Trophoblast cell (in vitro differentiated cells and primary cell): Measurements from ENCODE around the gene TTC16.

Source experiments
- DNase-seq, 2 donors: peaks; one replicate each; pipeline ENCODE4 v3.0.0-alpha.2; 2016
- H2AFZ ChIP-seq: 2 replicates; pipeline ENCODE4 v1.6.1; 2013; ENCODE audit warnings: low read length, moderate library complexity, mild to moderate bottlenecking; ENCODE audit not compliant: insufficient read depth, poor library complexity
- H2AK5ac ChIP-seq: 2 replicates; pipeline ENCODE4 v1.6.1; 2013; ENCODE audit warnings: mild to moderate bottlenecking, low read length
- H2BK120ac ChIP-seq: 2 replicates; pipeline ENCODE4 v1.6.1; 2013; ENCODE audit warnings: low read length, mild to moderate bottlenecking, moderate library complexity; ENCODE audit not compliant: insufficient read depth, poor library complexity
- H2BK12ac ChIP-seq: 2 replicates; pipeline ENCODE4 v1.6.1; 2013; ENCODE audit warnings: mild to moderate bottlenecking, low read length, moderate library complexity
- H2BK5ac ChIP-seq: 2 replicates; pipeline ENCODE4 v1.6.1; 2013; ENCODE audit warnings: low read length, low read depth, moderate library complexity, mild to moderate bottlenecking; ENCODE audit not compliant: poor library complexity
- H3K14ac ChIP-seq: 2 replicates; pipeline ENCODE4 v1.6.1; 2013; ENCODE audit warnings: mild to moderate bottlenecking, low read length
- H3K18ac ChIP-seq: 2 replicates; pipeline ENCODE4 v1.6.1; 2013; ENCODE audit warnings: mild to moderate bottlenecking, low read length
- H3K23ac ChIP-seq: 2 replicates; pipeline ENCODE4 v1.6.1; 2013; ENCODE audit warnings: low read length
- H3K27ac ChIP-seq: 2 replicates; pipeline ENCODE4 v1.5.1; 2013; ENCODE audit warnings: low read depth, mild to moderate bottlenecking, inconsistent platforms, low read length, moderate library complexity
- H3K27me3 ChIP-seq: 2 replicates; pipeline ENCODE4 v1.6.1; 2013; ENCODE audit warnings: inconsistent platforms, mild to moderate bottlenecking, low read length, moderate library complexity; ENCODE audit not compliant: insufficient read depth
- H3K36me3 ChIP-seq, 2 experiments: 1 replicate in 1 of 2; 2 replicates in 1 of 2; pipeline ENCODE4 v1.6.1; 2013; ENCODE audit warnings: low read length in 2 of 2, mild to moderate bottlenecking in 2 of 2, moderate library complexity in 1 of 2; ENCODE audit not compliant: insufficient read depth in 2 of 2, control insufficient read depth in 1 of 2
- H3K4ac ChIP-seq: 2 replicates; pipeline ENCODE4 v1.6.1; 2013; ENCODE audit warnings: low read depth, mild to moderate bottlenecking, low read length, moderate library complexity
- H3K4me1 ChIP-seq, 2 experiments: 1 replicate in 1 of 2; 2 replicates in 1 of 2; pipeline ENCODE4 v1.6.1; 2013; ENCODE audit warnings: low read length in 2 of 2, mild to moderate bottlenecking in 2 of 2, moderate library complexity in 1 of 2; ENCODE audit not compliant: insufficient read depth in 2 of 2, control insufficient read depth in 1 of 2
- H3K4me2 ChIP-seq: 2 replicates; pipeline ENCODE4 v1.6.1; 2013; ENCODE audit warnings: inconsistent platforms, mild to moderate bottlenecking, low read length, moderate library complexity
- H3K4me3 ChIP-seq: 2 replicates; pipeline ENCODE4 v1.5.1; 2013; ENCODE audit warnings: mild to moderate bottlenecking, low read depth, low read length, inconsistent platforms
- H3K79me1 ChIP-seq: one replicate; pipeline ENCODE4 v1.6.1; 2013; ENCODE audit warnings: low read length
- H3K79me2 ChIP-seq: 2 replicates; pipeline ENCODE4 v1.6.1; 2013; ENCODE audit warnings: low read length, mild to moderate bottlenecking; ENCODE audit not compliant: control insufficient read depth, insufficient read depth, poor library complexity
- H3K9ac ChIP-seq: 2 replicates; pipeline ENCODE4 v1.6.1; 2013; ENCODE audit warnings: mild to moderate bottlenecking, low read length
- H3K9me3 ChIP-seq: 2 replicates; pipeline ENCODE4 v1.6.1; 2013; ENCODE audit warnings: low read depth, mild to moderate bottlenecking, control low read depth, inconsistent platforms, low read length; ENCODE audit not compliant: insufficient read depth
- H4K12ac ChIP-seq: 2 replicates; pipeline ENCODE4 v1.6.1; 2013; ENCODE audit warnings: low read depth, mild to moderate bottlenecking, low read length, moderate library complexity
- H4K8ac ChIP-seq: 2 replicates; pipeline ENCODE4 v1.6.1; 2013; ENCODE audit warnings: low read depth, mild to moderate bottlenecking, low read length, moderate library complexity
- H4K91ac ChIP-seq: one replicate; pipeline ENCODE4 v1.6.1; 2013; ENCODE audit warnings: low read depth, mild to moderate bottlenecking, low read length, moderate library complexity
- WGBS: extraction: QIAGEN DNeasy Blood & Tissue Kit; methylation state at CpG from one replicate; pipeline ENCODE4 v1.1.7; 2013; ENCODE audit warnings: missing lambda C conversion rate; ENCODE audit not compliant: insufficient read length, insufficient coverage; ENCODE audit errors: extremely low coverage; 5-methylcytosine and 5-hydroxymethylcytosine counted together

Gene TTC16

GRCh38 chr9:127769929-127770582 lies 54.2 kb downstream of the TTC16 start:
- no peak overlapping the region for H2AFZ ChIP-seq
- no peaks in the 10 kb centered on the region for H3K27me3 ChIP-seq
- no peak overlapping the region for H2BK120ac ChIP-seq
- no peak overlapping the region for H4K8ac ChIP-seq
- no peaks in the 10 kb centered on the region for H3K36me3 ChIP-seq
- no peak overlapping the region for H3K4me2 ChIP-seq
- H3K27ac ChIP-seq, result no peak overlapping the region
- H2BK5ac ChIP-seq, result no peak overlapping the region
- no peak overlapping the region for H4K12ac ChIP-seq
- DNase-seq, result no peak
- no peak overlapping the region for H3K9ac ChIP-seq
- no peak overlapping the region for H2BK12ac ChIP-seq
- no peaks in the 10 kb centered on the region for H3K79me1 ChIP-seq
- H3K4ac ChIP-seq, result no peak overlapping the region
- H3K4me1 ChIP-seq, result peaks cover 5 to 16% of the 10 kb centered on the region in 2 experiments
- H4K91ac ChIP-seq, result no peak overlapping the region
- no peak overlapping the region for H3K18ac ChIP-seq
- peak overlapping the region; percentile 55 for H2AK5ac ChIP-seq
- no peak overlapping the region for H3K14ac ChIP-seq
- H3K9me3 ChIP-seq, result no peaks in the 10 kb centered on the region
- H3K23ac ChIP-seq, result no peak overlapping the region
- no peaks in the 10 kb centered on the region for H3K79me2 ChIP-seq
- no peak overlapping the region for H3K4me3 ChIP-seq
- no CpG with 5 or more reads among the region's 4 CpGs for WGBS

- Histone ChIP-seq H4K91ac (no peak overlapping the region), H3K27ac (no peak overlapping the region), H3K9ac (no peak overlapping the region), H3K4ac (no peak overlapping the region), H3K4me3 (no peak overlapping the region), H2BK5ac (no peak overlapping the region), H2AFZ (no peak overlapping the region), H4K8ac (no peak overlapping the region), H3K79me1 (no peaks in the 10 kb centered on the region), H2BK12ac (no peak overlapping the region), H3K36me3 (no peaks in the 10 kb centered on the region), H2AK5ac (no peak overlapping the region), H3K4me1 (peaks cover 5 to 16% of the 10 kb centered on the region in 2 experiments), H3K9me3 (no peaks in the 10 kb centered on the region), H2BK120ac (no peak overlapping the region), H3K27me3 (no peaks in the 10 kb centered on the region), H3K23ac (no peak overlapping the region), H4K12ac (no peak overlapping the region), H3K4me2 (peak overlapping the region; percentile 58), H3K14ac (no peak overlapping the region), H3K18ac (no peak overlapping the region), H3K79me2 (no peaks in the 10 kb centered on the region)
- no peak for DNase-seq
- no CpG with 5 or more reads among the region's 3 CpGs for WGBS
Measured at GRCh38 chr9:127770583-127770904, 54.7 kb downstream of the TTC16 start.

GRCh38 chr9:127770905-127771569 lies 55.2 kb downstream of the TTC16 start:
- Histone ChIP-seq H2AK5ac (no peak overlapping the region), H2BK12ac (no peak overlapping the region), H3K36me3 (no peaks in the 10 kb centered on the region), H3K79me1 (no peaks in the 10 kb centered on the region), H3K4me3 (peak overlapping the region; percentile 59), H3K9me3 (no peaks in the 10 kb centered on the region), H3K18ac (no peak overlapping the region), H3K79me2 (no peaks in the 10 kb centered on the region), H3K4me1 (peaks cover 5 to 16% of the 10 kb centered on the region in 2 experiments), H2BK5ac (no peak overlapping the region), H2BK120ac (no peak overlapping the region), H4K8ac (no peak overlapping the region), H3K14ac (no peak overlapping the region), H4K12ac (no peak overlapping the region), H3K23ac (no peak overlapping the region), H3K4ac (no peak overlapping the region), H2AFZ (no peak overlapping the region), H3K4me2 (peak overlapping the region; percentile 58), H4K91ac (no peak overlapping the region), H3K9ac (no peak overlapping the region), H3K27ac (no peak overlapping the region), H3K27me3 (no peaks in the 10 kb centered on the region)
- DNase-seq, result peak; percentile 98
- WGBS, result no CpG with 5 or more reads among the region's 43 CpGs

- peak overlapping the region; percentile 63 for H3K4me2 ChIP-seq
- no peaks in the 10 kb centered on the region for H3K79me2 ChIP-seq
- no CpG with 5 or more reads among the region's 19 CpGs for WGBS
Measured at GRCh38 chr9:127771570-127772189, 55.8 kb downstream of the TTC16 start.

More at GRCh38 chr9:127771570-127772189, 55.8 kb downstream of the TTC16 start:
- Histone ChIP-seq H3K18ac (no peak overlapping the region), H3K23ac (no peak overlapping the region), H2BK120ac (no peak overlapping the region), H4K91ac (no peak overlapping the region), H3K36me3 (no peaks in the 10 kb centered on the region), H3K9me3 (no peaks in the 10 kb centered on the region), H3K4me1 (peaks cover 5 to 16% of the 10 kb centered on the region in 2 experiments), H3K79me1 (no peaks in the 10 kb centered on the region), H4K12ac (no peak overlapping the region), H2BK12ac (no peak overlapping the region), H2BK5ac (no peak overlapping the region), H3K9ac (no peak overlapping the region), H3K27me3 (no peaks in the 10 kb centered on the region), H3K4ac (no peak overlapping the region), H3K14ac (no peak overlapping the region), H3K27ac (no peak overlapping the region), H3K4me3 (no peak overlapping the region), H2AK5ac (no peak overlapping the region), H4K8ac (no peak overlapping the region), H2AFZ (no peak overlapping the region)
- DNase-seq, result no peak
